Measurements from ENCODE around the gene CARM1. TPM values are rescaled to one million over a fixed set of nuclear protein-coding genes. Genes with fewer than 3 reads are reported as not detected.

The CARM1 gene
- polyA plus RNA-seq, 1 donor from 2014 or later, result 22.3 TPM

DNA sequence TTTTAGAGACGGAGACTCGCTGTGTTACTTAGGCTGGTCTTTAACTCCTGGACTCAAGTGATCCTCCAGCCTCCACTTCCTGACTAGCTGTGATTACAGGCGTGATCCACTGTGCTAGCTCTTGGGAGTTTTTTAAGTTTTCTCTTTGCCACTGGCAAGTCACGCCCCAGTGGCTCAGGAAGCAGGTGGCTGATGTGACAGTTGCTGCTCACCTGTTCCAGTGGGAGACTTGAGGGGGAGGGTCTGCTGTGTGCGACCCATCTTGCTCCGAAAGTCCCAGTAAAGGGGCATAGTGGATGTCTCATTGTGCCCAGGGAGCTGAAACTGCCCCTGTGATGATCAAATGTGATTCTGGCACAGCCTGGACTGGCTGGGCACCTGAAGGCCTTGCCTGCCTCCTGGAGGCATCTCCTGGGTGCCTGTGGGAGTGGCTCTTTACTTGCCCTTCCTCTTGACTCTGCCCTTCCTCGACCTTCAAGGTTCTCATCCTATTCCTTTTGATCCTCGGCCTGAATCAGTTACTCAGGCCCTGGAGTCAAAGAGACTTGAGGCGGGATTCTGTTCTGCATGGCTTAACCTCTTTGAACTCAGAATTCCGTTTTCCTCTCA, 97.3 kb downstream of the CARM1 start:
- H3K27me3 ChIP-seq (ENCODE audit: insufficient read depth, low read depth, low read length), result no peaks in the 10 kb centered on the region
- peaks cover 43% of the 10 kb centered on the region for H4K20me1 ChIP-seq (ENCODE audit: insufficient read depth)
- no peaks in the 10 kb centered on the region for H3K9me3 ChIP-seq (ENCODE audit: low read length)
- no peak overlapping the region for H2AFZ ChIP-seq (ENCODE audit: low read depth, low read length)
- H3K4me3 ChIP-seq (ENCODE audit: low read length), result no peak overlapping the region
- no peak overlapping the region for H3K9ac ChIP-seq (ENCODE audit: low read length)
- no peak overlapping the region for H3K4me2 ChIP-seq (ENCODE audit: low read length)
- H3K27ac ChIP-seq (ENCODE audit: low read length), result no peak overlapping the region
- no peak for TF ChIP-seq EZH2 (IDR thresholded peaks at IDR 0.05; ENCODE audit: borderline replicate concordance, insufficient read depth, low read length, poor library complexity, severe bottlenecking)
- no peak for TF ChIP-seq POLR2AphosphoS5 (IDR thresholded peaks at IDR 0.05)
- no peak for TF ChIP-seq EP300 (conservative IDR thresholded peaks at IDR 0.05; ENCODE audit: poor library complexity, severe bottlenecking)
- TF ChIP-seq, protein P1, sequence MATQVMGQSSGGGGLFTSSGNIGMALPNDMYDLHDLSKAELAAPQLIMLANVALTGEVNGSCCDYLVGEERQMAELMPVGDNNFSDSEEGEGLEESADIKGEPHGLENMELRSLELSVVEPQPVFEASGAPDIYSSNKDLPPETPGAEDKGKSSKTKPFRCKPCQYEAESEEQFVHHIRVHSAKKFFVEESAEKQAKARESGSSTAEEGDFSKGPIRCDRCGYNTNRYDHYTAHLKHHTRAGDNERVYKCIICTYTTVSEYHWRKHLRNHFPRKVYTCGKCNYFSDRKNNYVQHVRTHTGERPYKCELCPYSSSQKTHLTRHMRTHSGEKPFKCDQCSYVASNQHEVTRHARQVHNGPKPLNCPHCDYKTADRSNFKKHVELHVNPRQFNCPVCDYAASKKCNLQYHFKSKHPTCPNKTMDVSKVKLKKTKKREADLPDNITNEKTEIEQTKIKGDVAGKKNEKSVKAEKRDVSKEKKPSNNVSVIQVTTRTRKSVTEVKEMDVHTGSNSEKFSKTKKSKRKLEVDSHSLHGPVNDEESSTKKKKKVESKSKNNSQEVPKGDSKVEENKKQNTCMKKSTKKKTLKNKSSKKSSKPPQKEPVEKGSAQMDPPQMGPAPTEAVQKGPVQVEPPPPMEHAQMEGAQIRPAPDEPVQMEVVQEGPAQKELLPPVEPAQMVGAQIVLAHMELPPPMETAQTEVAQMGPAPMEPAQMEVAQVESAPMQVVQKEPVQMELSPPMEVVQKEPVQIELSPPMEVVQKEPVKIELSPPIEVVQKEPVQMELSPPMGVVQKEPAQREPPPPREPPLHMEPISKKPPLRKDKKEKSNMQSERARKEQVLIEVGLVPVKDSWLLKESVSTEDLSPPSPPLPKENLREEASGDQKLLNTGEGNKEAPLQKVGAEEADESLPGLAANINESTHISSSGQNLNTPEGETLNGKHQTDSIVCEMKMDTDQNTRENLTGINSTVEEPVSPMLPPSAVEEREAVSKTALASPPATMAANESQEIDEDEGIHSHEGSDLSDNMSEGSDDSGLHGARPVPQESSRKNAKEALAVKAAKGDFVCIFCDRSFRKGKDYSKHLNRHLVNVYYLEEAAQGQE (IDR thresholded peaks at IDR 0.05; ENCODE audit: borderline replicate concordance), result no peak
- no peak for TF ChIP-seq CTCF (IDR thresholded peaks at IDR 0.05; ENCODE audit: poor library complexity, severe bottlenecking)
- TF ChIP-seq RAD21 (conservative IDR thresholded peaks at IDR 0.05), result no peak
- TF ChIP-seq TAF1 (IDR thresholded peaks at IDR 0.05; ENCODE audit: low read depth), result no peak
- no peak for TF ChIP-seq MXI1 (conservative IDR thresholded peaks at IDR 0.05; ENCODE audit: poor library complexity, severe bottlenecking)
- no peak for TF ChIP-seq SMC3 (conservative IDR thresholded peaks at IDR 0.05; ENCODE audit: poor library complexity)
- H3K79me2 ChIP-seq (replicated peaks; ENCODE audit: insufficient read depth, low read length), result peaks cover 83% of the 10 kb centered on the region
- no peaks in the 10 kb centered on the region for H3K9me2 ChIP-seq (ENCODE audit: insufficient read depth, low read length)
- H3K36me3 ChIP-seq (ENCODE audit: insufficient read depth, low read length), result no peaks in the 10 kb centered on the region
- H3F3A ChIP-seq (ENCODE audit: insufficient read depth, low read length, poor library complexity, severe bottlenecking), result no peaks in the 10 kb centered on the region

- no peaks in the 10 kb centered on the region for H3K36me3 ChIP-seq (ENCODE audit: insufficient read depth, low read length)
- H3F3A ChIP-seq (ENCODE audit: insufficient read depth, low read length, poor library complexity, severe bottlenecking), result no peaks in the 10 kb centered on the region
- peaks cover 47% of the 10 kb centered on the region for H4K20me1 ChIP-seq (ENCODE audit: insufficient read depth)
These were observed 99.9 kb downstream of the CARM1 start for GRCh38 chr19:10971107-10971726.

More at GRCh38 chr19:10971107-10971726, 99.9 kb downstream of the CARM1 start:
- TF ChIP-seq POLR2AphosphoS5 (IDR thresholded peaks at IDR 0.05) (no peak), EP300 (conservative IDR thresholded peaks at IDR 0.05; ENCODE audit: poor library complexity, severe bottlenecking) (no peak), EZH2 (IDR thresholded peaks at IDR 0.05; ENCODE audit: borderline replicate concordance, insufficient read depth, low read length, poor library complexity, severe bottlenecking) (no peak), CTCF (IDR thresholded peaks at IDR 0.05; ENCODE audit: poor library complexity, severe bottlenecking) (no peak), TAF1 (IDR thresholded peaks at IDR 0.05; ENCODE audit: low read depth) (no peak), MXI1 (conservative IDR thresholded peaks at IDR 0.05; ENCODE audit: poor library complexity, severe bottlenecking) (no peak), SMC3 (conservative IDR thresholded peaks at IDR 0.05; ENCODE audit: poor library complexity) (no peak), RAD21 (conservative IDR thresholded peaks at IDR 0.05) (no peak)
- TF ChIP-seq, protein P1 (IDR thresholded peaks at IDR 0.05; ENCODE audit: borderline replicate concordance), result no peak
- Histone ChIP-seq H3K79me2 (replicated peaks; ENCODE audit: insufficient read depth, low read length) (peaks cover 81% of the 10 kb centered on the region), H3K9me3 (ENCODE audit: low read length) (no peaks in the 10 kb centered on the region), H3K27ac (ENCODE audit: low read length) (no peak overlapping the region), H3K4me2 (ENCODE audit: low read length) (no peak overlapping the region), H2AFZ (ENCODE audit: low read depth, low read length) (no peak overlapping the region), H3K4me3 (ENCODE audit: low read length) (no peak overlapping the region), H3K9me2 (ENCODE audit: insufficient read depth, low read length) (no peaks in the 10 kb centered on the region), H3K9ac (ENCODE audit: low read length) (no peak overlapping the region), H3K27me3 (ENCODE audit: insufficient read depth, low read depth, low read length) (no peaks in the 10 kb centered on the region)

All from neural cell (in vitro differentiated cells).